Smooth muscle cell of the brain vasculature (primary cell): ENCODE measurements around the gene MIGA1.
"Not testable (repeated sequence)": the region's sequence is repeated elsewhere in the genome, so short reads cannot be mapped to it uniquely, and the experiment has no call there.

Experiments
- DNase-seq: peaks from one replicate; pipeline ENCODE4 v3.0.0-alpha.2; 2012; ENCODE audit warnings: low read depth, low spot score

MIGA1 gene

DNA sequence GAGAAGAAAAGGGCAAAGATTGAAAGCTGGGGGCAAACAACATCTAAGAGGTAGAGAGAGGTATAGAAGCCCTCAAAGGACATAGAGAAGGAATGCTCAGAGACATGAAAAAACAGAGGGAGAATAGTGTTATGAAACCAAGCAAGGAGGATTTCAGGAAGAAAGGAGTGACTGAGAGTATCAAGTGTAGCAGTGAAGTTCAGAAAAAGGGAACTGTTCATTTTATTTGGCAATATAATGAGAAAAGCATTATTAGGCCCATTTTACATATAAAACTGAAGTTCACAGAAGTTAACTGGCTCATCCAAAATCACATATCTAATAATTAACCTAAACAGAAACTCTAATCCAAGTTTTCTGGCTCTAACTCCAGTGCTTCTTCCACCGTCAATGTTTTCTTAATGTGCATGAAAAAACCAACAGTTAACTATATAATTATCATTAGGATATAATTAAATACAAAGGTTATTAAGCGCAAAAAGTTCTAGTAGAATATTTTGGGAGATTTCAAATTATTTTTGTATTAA, 126.6 kb downstream of the MIGA1 start:
- no peak for DNase-seq

DNA sequence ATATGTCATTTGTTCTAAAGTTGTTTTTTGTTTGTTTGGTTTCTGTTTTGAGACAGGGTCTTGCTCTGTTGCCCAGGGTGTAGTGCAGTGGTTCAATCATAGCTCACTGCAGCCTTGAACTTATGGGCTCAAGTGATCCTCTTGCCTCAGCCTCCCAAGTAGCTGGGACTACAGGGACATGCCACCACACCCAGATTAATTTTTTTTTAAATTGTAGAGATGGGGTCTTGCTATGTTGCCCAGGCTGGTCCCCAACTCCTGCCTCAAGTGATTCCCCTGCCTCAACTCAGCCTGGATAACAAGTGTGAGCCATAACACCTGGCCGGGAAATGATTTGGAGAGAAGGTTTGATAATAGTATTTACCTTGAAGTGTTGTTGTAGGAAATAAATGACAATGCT, 127.2 kb downstream of the MIGA1 start:
- no peak for DNase-seq

DNA sequence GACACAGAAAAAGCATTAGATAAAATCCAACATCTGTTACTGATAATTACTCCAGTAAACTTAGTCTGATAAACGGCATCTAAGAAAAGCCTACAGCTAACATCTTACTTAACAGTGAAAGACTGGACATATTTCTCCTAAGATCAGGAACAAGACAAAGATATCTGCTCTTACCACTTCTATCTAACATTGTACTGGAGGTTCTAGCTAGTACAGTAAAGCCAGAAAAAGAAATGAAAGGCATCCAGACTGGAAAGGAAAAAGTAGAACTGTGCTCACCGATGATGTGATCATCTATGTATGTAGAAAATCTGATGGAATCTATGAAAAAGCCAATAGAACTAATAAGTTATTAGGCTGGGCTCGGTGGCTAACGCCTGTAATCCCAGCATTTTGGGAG, 130.7 kb downstream of the MIGA1 start:
- DNase-seq, result no peak

DNA sequence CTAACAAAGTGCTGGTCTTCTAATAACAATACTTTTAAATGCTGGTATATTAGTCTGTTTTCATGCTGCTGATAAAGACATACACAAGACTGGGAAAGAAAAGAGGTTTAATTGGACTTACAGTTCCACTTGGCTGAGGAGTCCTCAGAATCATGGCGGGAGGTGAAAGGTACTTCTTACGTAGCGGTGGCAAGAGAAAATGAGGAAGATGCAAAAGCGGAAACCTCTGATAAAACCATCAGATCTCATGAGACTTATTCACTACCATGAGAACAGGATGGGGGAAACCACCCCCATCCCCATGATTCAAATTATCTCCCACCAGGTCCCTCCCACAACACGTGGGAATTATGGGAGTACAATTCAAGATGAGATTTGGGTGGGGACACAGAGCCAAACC, 139.5 kb downstream of the MIGA1 start:
- not testable (repeated sequence) for DNase-seq

DNA sequence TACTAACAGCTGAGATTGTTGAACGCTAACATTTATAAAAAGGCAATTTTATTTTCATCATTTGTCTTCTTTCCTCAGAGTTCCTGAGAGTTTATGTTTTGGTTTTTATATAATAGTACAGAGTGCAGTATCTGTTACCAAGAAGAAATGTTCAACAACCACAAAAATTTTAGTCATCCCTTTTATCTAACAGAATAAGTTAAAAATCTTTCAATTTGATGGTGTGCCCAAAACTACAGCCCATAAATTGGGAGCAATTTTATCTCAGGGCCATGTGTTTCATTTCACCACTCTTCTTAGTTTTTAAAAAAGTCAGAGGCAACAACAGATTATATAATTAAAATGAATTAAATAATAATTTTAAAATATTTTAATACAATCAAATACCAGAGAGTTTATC, 146.1 kb downstream of the MIGA1 start:
- DNase-seq, result no peak

DNA sequence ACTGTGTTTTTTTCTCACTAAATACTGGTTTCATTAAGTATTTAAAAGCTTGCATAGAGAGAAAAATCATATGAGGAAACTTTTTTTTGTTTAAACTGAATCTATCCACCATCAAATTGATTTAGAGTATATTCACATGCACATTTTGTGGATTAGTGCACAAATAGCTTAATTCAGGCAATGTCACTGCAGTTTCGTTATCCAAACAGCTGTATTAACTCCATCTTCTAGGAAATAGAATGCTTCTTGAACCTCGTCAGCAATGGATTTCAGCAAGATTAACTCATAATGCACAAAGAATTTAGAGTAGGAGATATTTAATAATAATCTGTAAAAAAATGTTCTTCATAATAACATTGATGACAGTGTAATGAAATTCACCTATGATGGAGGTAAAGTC, 146.5 kb downstream of the MIGA1 start:
- DNase-seq, result no peak

DNA sequence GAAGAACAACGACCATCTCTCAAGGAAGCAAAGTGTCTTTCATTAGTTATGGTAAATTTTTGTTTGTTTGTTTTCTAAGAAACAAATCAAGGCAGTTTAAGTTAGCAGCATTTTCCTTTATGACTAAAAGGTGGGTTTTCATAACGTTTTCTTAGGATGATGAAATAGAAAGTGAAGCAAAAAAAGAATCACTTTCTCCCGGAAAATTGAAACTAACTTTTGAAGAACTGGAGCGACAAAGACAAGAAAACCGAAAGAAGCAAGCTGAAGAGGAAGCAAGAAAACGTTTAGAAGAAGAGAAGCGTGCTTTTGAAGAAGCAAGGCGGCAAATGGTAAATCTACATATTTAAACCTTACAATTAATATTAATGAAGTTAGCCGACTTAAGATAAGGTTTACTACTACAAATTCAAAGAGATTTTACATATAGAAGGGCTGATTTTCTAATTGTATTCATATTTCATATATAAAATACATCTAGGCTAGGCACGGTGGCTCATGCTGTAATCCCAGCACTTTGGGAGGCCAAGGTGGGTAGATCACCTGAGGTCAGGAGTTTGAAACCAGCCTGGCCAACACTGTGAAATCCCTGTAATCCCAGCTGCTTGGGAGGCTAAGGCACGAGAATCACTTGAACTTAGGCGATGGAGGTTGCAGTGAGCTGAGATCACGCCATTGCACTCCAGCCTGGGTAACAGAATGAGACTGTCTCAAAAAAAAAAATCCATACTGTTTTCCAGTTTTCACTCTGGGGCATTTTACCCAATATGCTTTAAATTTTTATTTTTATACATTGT, 147.3 kb downstream of the MIGA1 start:
- DNase-seq, result no peak

DNA sequence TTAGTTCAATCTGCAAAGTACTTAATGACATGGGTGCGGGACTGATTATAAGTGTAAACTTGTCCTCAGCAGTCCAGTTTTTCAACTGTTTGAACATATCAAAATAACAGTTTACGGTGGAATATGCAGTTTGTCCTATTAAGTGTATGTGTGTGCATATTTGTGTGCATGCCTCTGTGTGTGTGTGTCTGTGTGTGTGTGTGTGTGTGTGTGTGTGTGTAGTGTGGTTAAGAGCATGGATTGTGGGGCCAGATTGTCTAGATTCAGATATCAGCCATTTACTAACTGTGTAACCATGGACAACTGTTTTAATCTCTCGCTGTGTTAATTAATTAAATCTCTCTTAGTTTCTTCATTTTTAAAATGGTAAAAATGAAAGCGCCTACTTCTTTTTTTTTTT, 148.0 kb downstream of the MIGA1 start:
- no peak for DNase-seq
